Right hindlimb (tissue), 1 donor: ENCODE data around the gene BSCL2.
"Not testable (repeated sequence)": the region's sequence is repeated elsewhere in the genome, so short reads cannot be mapped to it uniquely, and the experiment has no call there.

Experiments used
- DNase-seq: peaks from one replicate; pipeline ENCODE4 v3.0.0-alpha.2; 2018

Gene BSCL2

GRCh38 chr11:62652161-62653006, 54.8 kb downstream of the BSCL2 start:
- no peak for DNase-seq

GRCh38 chr11:62650283-62650682, 56.9 kb downstream of the BSCL2 start:
- not testable (repeated sequence) for DNase-seq

- DNase-seq, result no peak
Measured at GRCh38 chr11:62649486-62649885, 57.7 kb downstream of the BSCL2 start.

- no peak for DNase-seq
Measured at GRCh38 chr11:62648967-62649364, 58.3 kb downstream of the BSCL2 start.

GRCh38 chr11:62648185-62648966, 58.8 kb downstream of the BSCL2 start:
- no peak for DNase-seq

- no peak for DNase-seq
Measured at GRCh38 chr11:62647609-62648005, 59.6 kb downstream of the BSCL2 start.

GRCh38 chr11:62646825-62647608, 60.2 kb downstream of the BSCL2 start:
- DNase-seq, result no peak

- DNase-seq, result peak; percentile 99
Measured at GRCh38 chr11:62645946-62646824, 61.0 kb downstream of the BSCL2 start, which contains the start of gene GANAB. Gene GANAB (minus strand): TSS chr11:62646613. CDS start chr11:62646599, 14 bp downstream.

- DNase-seq, result no peak
Measured at GRCh38 chr11:62645671-62645945, 61.6 kb downstream of the BSCL2 start.

- no peak for DNase-seq
Measured at GRCh38 chr11:62644220-62644619, 63.0 kb downstream of the BSCL2 start.
